Neuronal stem cell (in vitro differentiated cells): ENCODE data around the gene DESI1.

Experiments used
- DNase-seq: peaks from one replicate; pipeline ENCODE4 v3.0.0-alpha.2; 2013; ENCODE audit warnings: low spot score
- H2AFZ ChIP-seq: one replicate; pipeline ENCODE4 v1.6.1; 2013; ENCODE audit warnings: mild to moderate bottlenecking, low read length, inconsistent platforms
- H2AK5ac ChIP-seq: 2 replicates; pipeline ENCODE4 v1.6.1; 2013; ENCODE audit warnings: low read depth, mild to moderate bottlenecking, inconsistent platforms, low read length, moderate library complexity, mixed read lengths
- H2BK120ac ChIP-seq: 2 replicates; pipeline ENCODE4 v1.6.1; 2013; ENCODE audit warnings: low read depth, mild to moderate bottlenecking, inconsistent platforms, low read length, moderate library complexity, mixed read lengths
- H2BK12ac ChIP-seq: one replicate; pipeline ENCODE4 v1.6.1; 2013; ENCODE audit warnings: low read length, inconsistent platforms
- H2BK15ac ChIP-seq: 2 replicates; pipeline ENCODE4 v1.6.1; 2013; ENCODE audit warnings: mild to moderate bottlenecking, low read length, inconsistent platforms, mixed read lengths
- H2BK5ac ChIP-seq: one replicate; pipeline ENCODE4 v1.6.1; 2013; ENCODE audit warnings: inconsistent platforms, mild to moderate bottlenecking, low read length, moderate library complexity
- H3K14ac ChIP-seq: one replicate; pipeline ENCODE4 v1.6.1; 2013; ENCODE audit warnings: low read length, inconsistent platforms
- H3K18ac ChIP-seq: 2 replicates; pipeline ENCODE4 v1.6.1; 2013; ENCODE audit warnings: low read length, inconsistent platforms
- H3K23ac ChIP-seq: 2 replicates; pipeline ENCODE4 v1.6.1; 2013; ENCODE audit warnings: low read depth, mild to moderate bottlenecking, mixed read lengths, low read length, inconsistent platforms; ENCODE audit not compliant: poor library complexity
- H3K27ac ChIP-seq: replicated peaks from 3 replicates; pipeline ENCODE4 v1.5.1; 2013; ENCODE audit warnings: low read length, inconsistent platforms
- H3K27me3 ChIP-seq, 3 experiments: 2 replicates each; pipeline ENCODE4 v1.6.1; 2013; ENCODE audit warnings: low read length in 3 of 3, mild to moderate bottlenecking in 2 of 3, inconsistent platforms in 1 of 3, low read depth in 1 of 3, mixed read lengths in 1 of 3, moderate library complexity in 1 of 3; ENCODE audit not compliant: control insufficient read depth in 3 of 3, insufficient read depth in 3 of 3
- H3K36me3 ChIP-seq, 2 donors: replicated peaks in 1 of 2; 2 replicates each; pipeline ENCODE4 v1.6.1; 2013; ENCODE audit warnings: low read length in 2 of 2; ENCODE audit not compliant: control insufficient read depth in 2 of 2, insufficient read depth in 2 of 2
- H3K4ac ChIP-seq: 2 replicates; pipeline ENCODE4 v1.6.1; 2013; ENCODE audit warnings: inconsistent platforms, mild to moderate bottlenecking, low read length, moderate library complexity
- H3K4me1 ChIP-seq, 2 donors: 1 replicate in 1 of 2; 2 replicates in 1 of 2; pipeline ENCODE4 v1.6.1; 2013; ENCODE audit warnings: low read length in 2 of 2, low read depth in 1 of 2; ENCODE audit not compliant: control insufficient read depth in 2 of 2, insufficient read depth in 1 of 2
- H3K4me2 ChIP-seq: one replicate; pipeline ENCODE4 v1.6.1; 2013; ENCODE audit warnings: mild to moderate bottlenecking, low read length, inconsistent platforms; ENCODE audit not compliant: insufficient read depth, poor library complexity, severe bottlenecking
- H3K4me3 ChIP-seq, 2 donors: 2 replicates each; pipeline ENCODE4 v1.5.1; 2013; ENCODE audit warnings: low read length in 2 of 2, mild to moderate bottlenecking in 2 of 2, inconsistent platforms in 1 of 2, moderate library complexity in 1 of 2
- H3K79me1 ChIP-seq: one replicate; pipeline ENCODE4 v1.6.1; 2013; ENCODE audit warnings: low read depth, mild to moderate bottlenecking, inconsistent platforms, low read length, moderate library complexity
- H3K9ac ChIP-seq: one replicate; pipeline ENCODE4 v1.6.1; 2013; ENCODE audit warnings: mild to moderate bottlenecking, low read depth, low read length, inconsistent platforms; ENCODE audit not compliant: poor library complexity
- H3K9me3 ChIP-seq, 2 donors: replicated peaks in 1 of 2; 2 replicates each; pipeline versions ENCODE3 to v1.6.1; 2013; ENCODE audit warnings: low read length in 2 of 2, mild to moderate bottlenecking in 2 of 2, inconsistent platforms in 1 of 2, low read depth in 1 of 2, mixed read lengths in 1 of 2, moderate library complexity in 1 of 2; ENCODE audit not compliant: control insufficient read depth in 2 of 2, insufficient read depth in 1 of 2
- H4K8ac ChIP-seq: one replicate; pipeline ENCODE4 v1.6.1; 2013; ENCODE audit warnings: low read depth, mild to moderate bottlenecking, inconsistent platforms, low read length, moderate library complexity
- H4K91ac ChIP-seq: one replicate; pipeline ENCODE4 v1.6.1; 2013; ENCODE audit warnings: low read length, low read depth, mild to moderate bottlenecking, inconsistent platforms; ENCODE audit not compliant: poor library complexity
- WGBS, 2 donors: extraction: QIAGEN DNeasy Blood & Tissue Kit; methylation state at CpG; one replicate each; pipeline ENCODE4 v1.1.7; 2013; ENCODE audit warnings: missing lambda C conversion rate in 2 of 2, mixed read lengths in 1 of 2; ENCODE audit not compliant: insufficient read length in 2 of 2, insufficient replicate concordance in 1 of 2; ENCODE audit errors: extremely low coverage in 2 of 2; 5-methylcytosine and 5-hydroxymethylcytosine counted together

Gene DESI1

GRCh38 chr22:41612603-41613306 is 8.1 kb downstream of the DESI1 start:
- H3K4me2 ChIP-seq: no peak overlapping the region
- no peak overlapping the region for H3K18ac ChIP-seq
- no peak overlapping the region for H3K9ac ChIP-seq
- H2AK5ac ChIP-seq: no peak overlapping the region
- no peak overlapping the region for H2BK5ac ChIP-seq
- no peak overlapping the region for H3K27ac ChIP-seq
- no peak overlapping the region for H3K23ac ChIP-seq
- no peak overlapping the region for H3K4me3 ChIP-seq
- no peaks in the 10 kb centered on the region for H3K4me1 ChIP-seq
- no peaks in the 10 kb centered on the region for H3K9me3 ChIP-seq
- WGBS, 2 donors: no CpG with 5 or more reads among the region's 6 CpGs
- no peak overlapping the region for H2BK120ac ChIP-seq
- H2AFZ ChIP-seq: no peak overlapping the region
- H2BK15ac ChIP-seq: no peak overlapping the region
- H4K91ac ChIP-seq: no peak overlapping the region
- H3K79me1 ChIP-seq: no peaks in the 10 kb centered on the region
- peaks cover 0 to 2% of the 10 kb centered on the region in 2 donors for H3K36me3 ChIP-seq
- no peak overlapping the region for H3K14ac ChIP-seq
- no peaks in the 10 kb centered on the region for H3K27me3 ChIP-seq
- H4K8ac ChIP-seq: no peak overlapping the region
- no peak overlapping the region for H3K4ac ChIP-seq
- H2BK12ac ChIP-seq: no peak overlapping the region
- DNase-seq: no peak

GRCh38 chr22:41608386-41608785 is 12.5 kb downstream of the DESI1 start:
- Histone ChIP-seq H3K79me1 (no peaks in the 10 kb centered on the region), H3K4me2 (no peak overlapping the region), H3K4ac (no peak overlapping the region), H3K9me3 (no peaks in the 10 kb centered on the region), H2BK12ac (no peak overlapping the region), H3K4me1 (peaks cover 5% of the 10 kb centered on the region in 2 donors), H3K18ac (no peak overlapping the region), H3K23ac (no peak overlapping the region), H4K91ac (no peak overlapping the region), H3K36me3 (peaks cover 6 to 36% of the 10 kb centered on the region in 2 donors), H2AK5ac (no peak overlapping the region), H2BK120ac (no peak overlapping the region), H3K14ac (no peak overlapping the region), H3K27me3 (no peaks in the 10 kb centered on the region), H3K9ac (no peak overlapping the region), H3K4me3 (no peak overlapping the region), H2BK5ac (no peak overlapping the region), H4K8ac (no peak overlapping the region), H2AFZ (no peak overlapping the region), H3K27ac (no peak overlapping the region), H2BK15ac (no peak overlapping the region)
- no CpG with 5 or more reads among the region's 3 CpGs for WGBS, 2 donors
- DNase-seq: no peak

- no peak overlapping the region for H4K91ac ChIP-seq
- H3K4me2 ChIP-seq: no peak overlapping the region
- no CpG with 5 or more reads among the region's 4 CpGs for WGBS, 2 donors
- no peak overlapping the region for H2AK5ac ChIP-seq
- no peak overlapping the region for H2BK120ac ChIP-seq
- no peaks in the 10 kb centered on the region for H3K27me3 ChIP-seq
- H3K79me1 ChIP-seq: peaks cover 2% of the 10 kb centered on the region
- H3K23ac ChIP-seq: no peak overlapping the region
- no peak overlapping the region for H2AFZ ChIP-seq
- peaks cover 5 to 6% of the 10 kb centered on the region in 2 donors for H3K4me1 ChIP-seq
- no peak overlapping the region for H3K27ac ChIP-seq
- H2BK5ac ChIP-seq: no peak overlapping the region
- H3K14ac ChIP-seq: no peak overlapping the region
- H2BK12ac ChIP-seq: no peak overlapping the region
- no peak overlapping the region for H3K9ac ChIP-seq
- DNase-seq: no peak
- no peak overlapping the region for H3K4me3 ChIP-seq
- no peak overlapping the region for H3K18ac ChIP-seq
- H4K8ac ChIP-seq: no peak overlapping the region
- peaks cover 23 to 70% of the 10 kb centered on the region in 2 donors for H3K36me3 ChIP-seq
- no peak overlapping the region for H2BK15ac ChIP-seq
- H3K9me3 ChIP-seq: no peaks in the 10 kb centered on the region
- no peak overlapping the region for H3K4ac ChIP-seq
These were observed 16.9 kb downstream of the DESI1 start for GRCh38 chr22:41603873-41604332.

GRCh38 chr22:41600976-41601375 is 19.9 kb downstream of the DESI1 start:
- Histone ChIP-seq H3K4me1 (peaks cover 5 to 13% of the 10 kb centered on the region in 2 donors), H2BK15ac (no peak overlapping the region), H4K91ac (no peak overlapping the region), H3K9ac (no peak overlapping the region), H3K36me3 (peaks cover 20 to 54% of the 10 kb centered on the region in 2 donors), H2BK5ac (no peak overlapping the region), H3K4me2 (no peak overlapping the region), H2AK5ac (no peak overlapping the region), H3K27ac (no peak overlapping the region), H3K27me3 (no peaks in the 10 kb centered on the region), H3K4me3 (no peak overlapping the region), H3K14ac (no peak overlapping the region), H2BK120ac (no peak overlapping the region), H4K8ac (no peak overlapping the region), H3K4ac (no peak overlapping the region), H3K79me1 (peaks cover 2% of the 10 kb centered on the region), H2AFZ (no peak overlapping the region), H3K9me3 (peaks cover 0 to 3% of the 10 kb centered on the region in 2 donors), H3K23ac (peak overlapping the region; percentile 19), H2BK12ac (no peak overlapping the region), H3K18ac (no peak overlapping the region)
- no peak for DNase-seq
- WGBS, 2 donors: no CpG with 5 or more reads among the region's 8 CpGs
